H7 (cell line): Measurements from ENCODE around the gene MS4A15. TPM values are rescaled to one million over a fixed set of nuclear protein-coding genes. Genes with fewer than 3 reads are reported as not detected.
A peak's percentile ranks its signal among the peaks of the same experiment; 100 is the strongest.
"Not testable (repeated sequence)": the region's sequence is repeated elsewhere in the genome, so short reads cannot be mapped to it uniquely, and the experiment has no call there.

ENCODE experiments used
- DNase-seq: peaks from one replicate; pipeline ENCODE4 v3.0.0; 2012
- H3K27me3 ChIP-seq: 2 replicates; pipeline ENCODE4 v1.6.0; 2011; ENCODE audit warnings: mild to moderate bottlenecking, low read length; ENCODE audit not compliant: control insufficient read depth, insufficient read depth
- H3K36me3 ChIP-seq: replicated peaks from 2 replicates; pipeline ENCODE4 v1.5.1; 2011; ENCODE audit warnings: low read length; ENCODE audit not compliant: control insufficient read depth, insufficient read depth
- H3K4me3 ChIP-seq: 2 replicates; pipeline ENCODE4 v1.5.1; 2011; ENCODE audit warnings: low read depth, mild to moderate bottlenecking, control low read depth, low read length, moderate library complexity; ENCODE audit not compliant: insufficient read depth
- total RNA-seq: library from RNA; depleted of rRNA; stranded (reverse); fragments of >200 nt; shearing (Covaris generic); gene quantifications from 2 replicates; pipeline ENCODE4 v1.2.3, GENCODE V29; 2014

Gene MS4A15
- total RNA-seq, 1 experiment from 2014 or later: 0.10 TPM

DNA sequence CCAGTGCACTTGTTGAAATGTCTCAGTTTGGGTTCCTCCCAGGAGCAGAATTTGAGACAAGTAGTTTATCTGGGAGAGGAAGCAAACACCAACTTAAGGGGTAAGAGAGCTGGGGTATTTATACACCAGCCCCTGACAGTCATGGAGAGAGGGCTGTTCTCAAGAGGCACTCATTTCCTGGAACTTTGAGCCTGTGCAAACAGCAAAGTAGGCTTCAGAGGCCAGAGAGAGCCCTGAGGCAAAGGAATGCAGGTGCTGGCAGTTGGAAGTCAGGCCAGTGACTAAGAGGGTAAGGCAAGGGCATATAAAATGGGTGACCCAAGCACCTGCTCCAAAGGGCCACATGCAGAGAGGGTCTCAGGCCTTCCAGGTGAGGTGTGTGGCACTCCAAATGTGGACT is 16.1 kb upstream of the MS4A15 start:
- H3K36me3 ChIP-seq: no peaks in the 10 kb centered on the region
- no peaks in the 10 kb centered on the region for H3K27me3 ChIP-seq
- no peak for DNase-seq
- no peak overlapping the region for H3K4me3 ChIP-seq

DNA sequence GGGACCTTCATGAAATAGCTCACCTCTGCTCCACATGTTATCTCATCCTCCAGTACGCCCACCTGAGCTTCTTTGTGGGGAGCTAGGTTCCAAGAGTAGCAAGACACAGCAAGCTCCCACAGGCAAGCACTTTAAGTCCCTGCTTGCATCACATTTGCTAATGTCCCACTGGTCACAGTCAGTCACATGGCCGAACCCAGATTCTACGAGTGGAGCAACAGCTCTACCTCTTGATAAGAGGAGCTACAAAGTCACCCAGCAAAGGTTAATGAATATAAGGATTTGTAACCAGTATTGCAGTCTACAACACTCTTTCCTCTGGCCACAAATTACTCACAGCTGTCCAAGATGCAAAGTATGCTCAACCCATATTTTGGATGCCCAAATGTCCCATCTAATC is 15.2 kb upstream of the MS4A15 start:
- Histone ChIP-seq H3K36me3 (no peaks in the 10 kb centered on the region), H3K27me3 (no peaks in the 10 kb centered on the region), H3K4me3 (no peak overlapping the region)
- no peak for DNase-seq

DNA sequence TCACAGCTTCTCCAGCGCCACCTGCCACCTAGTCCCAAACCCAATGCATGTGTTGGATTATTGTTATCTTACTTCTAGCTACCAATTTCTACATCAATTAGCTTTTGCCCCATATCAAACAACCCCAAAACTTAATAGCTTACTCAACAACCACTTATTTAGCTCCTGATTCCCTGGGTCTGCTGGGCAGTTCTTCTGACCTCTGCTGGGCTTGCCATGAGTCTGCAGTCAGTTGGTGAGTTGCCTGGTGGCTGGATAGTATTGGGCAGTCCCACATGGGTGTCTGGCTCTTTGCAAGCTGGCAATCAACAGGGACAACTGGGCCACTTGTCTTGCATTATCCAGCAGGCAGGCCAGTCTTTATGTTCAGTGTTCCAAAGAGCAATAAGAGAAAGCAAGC is 13.6 kb upstream of the MS4A15 start:
- no peaks in the 10 kb centered on the region for H3K27me3 ChIP-seq
- no peak for DNase-seq
- H3K4me3 ChIP-seq: no peak overlapping the region
- H3K36me3 ChIP-seq: no peaks in the 10 kb centered on the region

DNA sequence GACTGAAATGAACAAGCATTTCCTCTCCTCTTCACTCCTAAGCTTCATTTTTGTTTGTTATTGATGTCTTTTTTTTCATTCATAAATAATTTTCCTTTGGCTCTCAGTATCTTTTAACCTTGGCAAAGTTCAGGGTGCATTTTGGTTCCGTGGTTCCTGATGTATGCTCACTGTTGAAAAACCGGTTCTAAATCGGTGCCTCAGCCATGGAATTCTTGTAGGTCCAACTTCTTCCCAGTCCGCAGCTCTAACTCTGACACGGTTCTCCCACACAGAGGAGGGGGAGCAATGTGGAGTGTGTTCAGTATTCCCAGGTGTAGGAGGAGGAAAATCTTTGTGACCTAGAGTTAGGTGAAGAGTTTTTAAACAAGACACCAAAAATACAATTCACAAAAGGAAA is 12.6 kb upstream of the MS4A15 start:
- Histone ChIP-seq H3K4me3 (no peak overlapping the region), H3K27me3 (no peaks in the 10 kb centered on the region)
- DNase-seq: no peak

DNA sequence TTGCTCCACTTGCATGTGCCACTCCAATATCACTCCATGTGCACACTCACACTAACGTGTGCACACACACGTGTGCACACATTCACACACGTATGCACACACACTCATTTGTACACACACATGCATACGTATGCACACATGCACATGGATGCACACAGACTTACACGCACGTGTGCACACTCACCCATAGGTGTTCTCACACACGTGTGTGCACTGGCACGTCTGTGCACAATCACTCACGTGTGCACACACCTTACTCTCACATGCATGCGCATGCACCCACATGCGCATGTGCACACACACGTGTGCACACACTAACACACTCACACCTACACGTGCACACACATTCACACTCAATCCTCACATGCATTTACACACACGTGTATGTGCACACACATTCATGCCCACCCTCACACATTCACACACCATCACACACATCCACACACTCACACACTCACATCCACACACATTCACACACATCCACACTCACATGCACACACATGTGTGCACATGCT is 9.3 kb upstream of the MS4A15 start:
- DNase-seq: no peak
- H3K4me3 ChIP-seq: no peak overlapping the region
- H3K27me3 ChIP-seq: no peaks in the 10 kb centered on the region
- no peaks in the 10 kb centered on the region for H3K36me3 ChIP-seq

More for the DNA sequence above, 12.6 kb upstream of the MS4A15 start:
- H3K36me3 ChIP-seq: no peaks in the 10 kb centered on the region

DNA sequence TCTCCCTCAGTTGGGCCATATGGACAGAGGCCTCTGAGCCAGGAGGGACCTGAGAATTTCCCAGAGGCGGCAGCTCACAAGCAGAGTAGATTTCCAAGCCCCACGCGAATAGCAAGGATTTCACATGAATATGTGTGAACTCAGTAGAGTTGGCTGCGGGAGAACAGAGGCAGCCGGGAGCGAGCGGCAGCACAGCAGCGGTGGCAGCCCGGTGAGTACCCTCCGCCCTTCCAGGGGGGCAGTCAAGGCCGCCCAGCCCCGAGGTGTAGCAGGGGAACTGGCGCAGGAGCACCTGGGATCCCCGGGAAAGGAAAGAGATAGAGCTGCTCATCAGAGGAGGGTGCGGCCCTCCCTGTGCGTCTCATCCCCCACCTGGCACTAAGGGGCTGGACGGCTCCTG is 8.4 kb upstream of the MS4A15 start:
- DNase-seq: peak; percentile 41
- Histone ChIP-seq H3K36me3 (no peaks in the 10 kb centered on the region), H3K4me3 (no peak overlapping the region), H3K27me3 (no peaks in the 10 kb centered on the region)

DNA sequence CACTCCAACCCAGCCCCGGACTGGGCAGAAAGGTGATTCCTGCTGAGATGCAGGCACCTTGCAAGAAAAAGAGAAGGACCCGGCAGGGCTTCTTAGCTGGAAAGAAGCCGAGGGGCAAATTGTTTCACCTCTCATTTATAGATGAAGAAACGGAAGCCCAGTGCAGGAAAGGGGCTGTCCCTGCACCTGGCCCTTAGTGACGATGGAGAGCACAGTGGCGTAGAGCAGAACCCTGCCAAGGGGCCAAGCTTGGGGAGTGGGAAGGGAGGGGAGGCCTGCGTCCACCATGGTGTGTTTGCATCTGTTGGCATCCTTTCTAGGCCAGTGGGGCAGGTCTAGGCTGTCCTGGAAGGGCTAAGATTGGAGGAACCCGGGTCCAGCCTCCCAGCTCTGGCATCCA is 7.8 kb upstream of the MS4A15 start:
- no peak for DNase-seq
- Histone ChIP-seq H3K36me3 (no peaks in the 10 kb centered on the region), H3K27me3 (no peaks in the 10 kb centered on the region), H3K4me3 (no peak overlapping the region)

DNA sequence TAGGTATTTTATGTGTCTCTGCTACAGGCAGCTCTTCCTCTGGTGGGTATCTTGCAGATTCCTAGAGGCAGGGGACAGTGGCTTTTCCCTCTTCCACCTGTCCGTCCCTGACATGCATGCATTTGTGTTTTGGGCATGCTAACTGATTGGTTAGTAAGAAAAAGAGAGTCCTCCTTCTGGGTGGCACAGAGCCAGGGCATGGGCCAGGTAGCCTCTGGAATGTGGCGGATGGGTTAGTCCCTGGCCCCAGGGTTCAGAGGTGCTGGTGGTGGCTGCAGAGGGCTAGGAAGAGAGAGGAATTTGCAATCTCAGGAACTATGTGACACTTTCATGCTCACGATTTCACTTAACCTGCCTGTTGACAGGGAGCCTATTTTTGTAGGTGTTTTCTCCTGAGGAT is 5.8 kb upstream of the MS4A15 start:
- H3K4me3 ChIP-seq: no peak overlapping the region
- no peaks in the 10 kb centered on the region for H3K36me3 ChIP-seq
- no peaks in the 10 kb centered on the region for H3K27me3 ChIP-seq
- DNase-seq: no peak

DNA sequence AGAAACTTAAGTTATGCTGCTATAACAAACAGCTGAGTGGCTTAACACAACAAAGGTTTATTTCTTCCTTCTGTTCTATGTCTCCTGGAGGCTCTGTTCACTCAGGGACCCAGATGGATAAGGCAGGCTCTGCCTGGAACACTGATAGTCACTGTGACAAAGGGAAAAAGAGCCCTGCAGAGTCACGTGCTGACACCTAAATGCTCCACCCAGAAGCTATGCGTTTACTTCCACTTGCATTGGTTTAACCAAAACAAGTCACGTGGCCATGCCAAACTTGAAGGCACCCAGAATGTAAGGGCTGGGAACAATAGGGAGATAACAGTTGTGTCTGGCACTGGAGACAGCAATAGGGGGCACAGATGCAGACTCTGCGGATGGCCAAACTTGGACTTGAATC is 3.4 kb upstream of the MS4A15 start:
- no peak for DNase-seq
- Histone ChIP-seq H3K27me3 (no peaks in the 10 kb centered on the region), H3K36me3 (no peaks in the 10 kb centered on the region), H3K4me3 (no peak overlapping the region)

DNA sequence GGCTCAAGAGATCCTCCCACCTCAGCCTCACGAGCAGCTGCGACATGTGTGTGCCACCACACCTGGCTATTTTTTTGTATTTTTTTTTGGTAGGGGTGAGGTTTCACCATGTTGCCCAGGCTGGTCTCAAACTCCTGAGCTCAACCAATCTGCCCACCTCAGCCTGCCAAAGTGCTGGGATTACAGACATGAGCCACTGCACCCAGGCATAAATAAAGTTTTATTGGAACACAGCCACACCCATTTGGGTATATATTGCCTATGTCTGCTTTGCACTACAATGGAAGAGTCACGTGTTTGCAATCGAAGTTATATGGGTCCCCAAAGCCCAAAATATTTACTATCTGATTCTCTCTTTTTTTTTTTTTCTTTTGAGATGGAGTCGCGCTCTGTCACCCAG is 1.8 kb upstream of the MS4A15 start:
- DNase-seq: no peak
- no peaks in the 10 kb centered on the region for H3K36me3 ChIP-seq
- H3K27me3 ChIP-seq: no peaks in the 10 kb centered on the region
- H3K4me3 ChIP-seq: no peak overlapping the region

DNA sequence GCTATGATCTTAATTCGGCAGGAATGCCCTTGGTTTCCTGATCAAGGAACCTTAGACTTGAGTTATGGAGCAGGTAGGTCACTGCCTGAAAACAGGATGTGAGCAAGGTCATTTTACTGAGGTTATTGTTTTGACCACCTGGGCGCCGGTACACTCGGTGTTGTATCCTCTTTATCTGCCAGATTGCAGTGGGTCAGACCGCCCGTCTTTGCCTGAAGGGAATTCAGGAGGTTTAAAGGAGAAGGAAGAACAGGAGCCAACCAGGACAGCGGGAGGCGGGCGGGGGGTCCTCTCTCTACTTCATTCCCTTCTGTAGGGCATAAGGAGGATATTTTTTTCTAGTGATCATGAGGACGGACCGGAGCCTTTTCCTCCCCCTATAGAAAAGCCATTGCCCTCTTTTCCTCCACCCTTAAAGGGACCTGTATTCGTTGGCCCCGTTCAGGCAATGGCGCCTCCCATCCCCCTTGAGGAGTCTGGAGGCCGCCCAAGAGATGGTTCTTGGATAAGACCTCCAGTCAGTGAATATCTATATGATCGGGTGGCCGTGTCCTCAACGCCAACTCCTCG is 649 bp downstream of the MS4A15 start:
- H3K36me3 ChIP-seq: no peaks in the 10 kb centered on the region
- no peak overlapping the region for H3K4me3 ChIP-seq
- DNase-seq: no peak
- H3K27me3 ChIP-seq: no peaks in the 10 kb centered on the region

DNA sequence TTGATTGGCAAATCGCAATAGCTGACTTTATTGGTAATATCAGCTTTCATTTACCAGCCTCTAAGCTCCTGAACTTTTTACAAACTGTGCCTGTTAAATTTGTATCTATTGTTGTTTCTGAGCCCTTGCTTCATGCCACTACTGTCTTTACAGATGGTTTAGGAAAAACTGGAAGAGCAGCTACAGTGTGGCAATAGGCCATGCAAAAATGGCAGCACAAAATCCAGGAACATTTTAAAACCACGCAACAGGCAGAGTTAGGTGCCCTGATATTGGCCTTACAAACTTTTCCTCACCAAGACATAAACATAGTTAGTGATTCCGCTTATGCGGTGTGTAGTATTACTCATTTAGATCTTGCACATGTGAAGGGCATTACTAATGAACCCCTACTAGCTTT is 2.0 kb downstream of the MS4A15 start:
- H3K36me3 ChIP-seq, H3K27me3 ChIP-seq, DNase-seq, H3K4me3 ChIP-seq: not testable (repeated sequence)

DNA sequence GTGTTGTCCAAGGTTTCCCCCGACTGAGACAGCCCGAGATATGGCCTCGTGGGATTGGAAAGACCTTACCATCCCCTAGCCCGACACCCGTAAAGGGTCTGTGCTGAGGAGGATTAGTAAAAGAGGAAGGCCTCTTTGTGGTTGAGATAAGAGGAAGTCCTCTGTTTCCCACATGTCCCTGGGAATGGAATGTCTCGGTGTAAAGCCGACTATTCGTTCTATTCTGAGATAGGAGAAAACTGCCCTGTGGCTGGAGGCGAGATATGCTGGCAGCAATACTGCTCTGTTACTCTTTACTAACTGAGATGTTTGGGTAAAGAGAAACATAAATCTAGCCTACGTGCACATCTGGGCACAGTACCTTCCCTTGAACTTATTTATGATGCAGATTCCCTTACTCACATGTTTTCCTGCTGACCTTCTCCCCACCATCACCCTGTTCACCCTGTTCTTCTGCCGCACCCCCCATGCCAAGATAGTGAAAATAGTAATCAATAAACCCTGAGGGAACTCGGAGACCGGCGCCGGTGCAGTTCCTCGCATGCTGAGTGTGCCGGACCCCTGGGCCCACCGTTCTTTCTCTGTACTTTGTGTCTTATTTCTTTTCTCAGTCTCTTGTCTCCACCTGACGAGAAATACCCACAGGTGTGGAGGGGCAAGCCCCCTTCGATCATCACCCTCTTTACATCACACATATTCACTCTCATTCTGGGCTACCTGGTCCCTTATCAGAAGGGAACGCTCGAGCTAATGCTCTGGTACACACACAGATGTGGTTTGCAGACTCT is 3.0 kb downstream of the MS4A15 start:
- not testable (repeated sequence) for DNase-seq, H3K36me3 ChIP-seq, H3K4me3 ChIP-seq, H3K27me3 ChIP-seq

DNA sequence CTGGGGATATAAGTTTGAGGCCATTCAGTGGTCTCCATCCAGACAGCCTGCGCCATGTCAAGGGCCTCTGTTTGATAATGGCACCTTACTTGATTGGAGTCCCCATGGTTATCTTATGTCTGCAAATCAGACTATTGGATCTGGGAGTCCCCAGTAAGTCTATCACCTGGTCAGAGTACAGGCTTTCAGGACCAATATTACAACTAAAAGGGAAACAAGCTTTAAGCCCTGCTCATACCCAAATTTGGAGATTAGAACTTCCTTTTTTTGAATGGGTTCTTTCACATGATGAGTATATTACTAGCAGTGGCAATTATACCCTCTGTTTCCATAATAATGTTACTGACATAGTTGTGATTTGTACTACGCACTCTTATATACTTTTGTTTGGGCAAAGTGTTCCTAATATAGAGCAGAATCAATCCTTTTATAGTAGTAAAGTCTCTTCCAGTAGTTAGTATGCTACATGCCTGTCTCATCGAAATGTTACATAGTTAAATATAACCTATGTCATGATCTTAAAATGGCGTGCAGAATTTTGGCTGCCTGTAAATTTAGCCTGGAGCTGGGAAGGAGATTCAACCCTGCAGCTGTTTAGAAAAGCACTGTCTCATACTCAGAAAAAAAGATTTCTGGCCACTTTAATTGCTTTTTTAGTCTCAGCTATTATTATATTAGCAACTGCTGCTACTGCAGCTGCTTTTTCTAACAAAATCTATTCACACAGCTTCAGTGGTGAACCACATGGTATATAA is 4.9 kb downstream of the MS4A15 start:
- DNase-seq: no peak
- no peaks in the 10 kb centered on the region for H3K36me3 ChIP-seq
- H3K27me3 ChIP-seq: no peaks in the 10 kb centered on the region
- no peak overlapping the region for H3K4me3 ChIP-seq
